ENCODE measurements around the gene ANXA9.
A peak's percentile ranks its signal among the peaks of the same experiment; 100 is the strongest.

Gene ANXA9, protein sequence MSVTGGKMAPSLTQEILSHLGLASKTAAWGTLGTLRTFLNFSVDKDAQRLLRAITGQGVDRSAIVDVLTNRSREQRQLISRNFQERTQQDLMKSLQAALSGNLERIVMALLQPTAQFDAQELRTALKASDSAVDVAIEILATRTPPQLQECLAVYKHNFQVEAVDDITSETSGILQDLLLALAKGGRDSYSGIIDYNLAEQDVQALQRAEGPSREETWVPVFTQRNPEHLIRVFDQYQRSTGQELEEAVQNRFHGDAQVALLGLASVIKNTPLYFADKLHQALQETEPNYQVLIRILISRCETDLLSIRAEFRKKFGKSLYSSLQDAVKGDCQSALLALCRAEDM

DNA sequence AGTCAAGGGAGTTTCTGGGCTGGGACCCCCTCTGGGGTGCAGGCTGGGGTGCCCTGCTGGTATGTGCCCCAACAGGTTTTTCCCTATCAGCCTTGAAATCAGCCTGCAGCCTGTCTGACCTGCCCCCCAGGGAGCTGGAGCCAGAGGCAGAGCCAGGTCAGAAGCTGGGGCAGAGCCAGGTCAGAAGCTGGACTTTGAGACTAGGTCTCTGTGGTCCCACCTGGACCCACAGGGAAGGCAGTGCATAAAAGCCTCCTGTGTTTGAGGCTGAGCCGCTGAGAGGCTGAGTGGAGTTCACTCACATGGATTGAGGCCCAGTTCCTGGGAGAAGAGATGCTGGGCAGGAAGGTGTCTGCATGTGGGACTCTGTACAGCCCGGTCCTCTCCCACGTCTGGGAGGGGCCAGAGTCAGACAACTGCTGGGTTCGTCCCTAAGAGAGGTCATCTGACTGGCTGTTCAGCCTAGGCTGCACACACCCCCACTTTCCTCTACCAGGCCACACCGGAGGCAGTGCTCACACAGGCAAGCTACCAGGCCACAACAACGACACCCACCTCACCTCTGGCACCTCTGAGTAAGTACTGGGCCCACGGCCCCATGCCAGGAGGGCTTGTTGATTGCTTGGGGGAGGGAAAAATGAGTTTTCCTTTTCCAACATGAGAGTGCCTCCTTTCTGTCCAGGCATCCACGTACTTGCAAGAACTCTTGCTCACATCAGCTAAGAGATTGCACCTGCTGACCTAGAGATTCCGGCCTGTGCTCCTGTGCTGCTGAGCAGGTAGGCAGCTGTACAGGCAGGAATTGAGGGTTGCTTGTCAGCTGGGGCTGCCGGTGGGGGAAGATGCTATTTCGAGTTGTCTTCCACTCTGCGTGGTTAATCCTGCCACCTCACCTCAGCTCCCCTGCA is at the start of gene ANXA9:
Gene ANXA9, plus strand, starts transcription at position 488 of the 908 bp plus-strand sequence. CDS start 814 bp downstream, outside the sequence.
- no peak for DNase-seq (ENCODE audit: low spot score)

DNA sequence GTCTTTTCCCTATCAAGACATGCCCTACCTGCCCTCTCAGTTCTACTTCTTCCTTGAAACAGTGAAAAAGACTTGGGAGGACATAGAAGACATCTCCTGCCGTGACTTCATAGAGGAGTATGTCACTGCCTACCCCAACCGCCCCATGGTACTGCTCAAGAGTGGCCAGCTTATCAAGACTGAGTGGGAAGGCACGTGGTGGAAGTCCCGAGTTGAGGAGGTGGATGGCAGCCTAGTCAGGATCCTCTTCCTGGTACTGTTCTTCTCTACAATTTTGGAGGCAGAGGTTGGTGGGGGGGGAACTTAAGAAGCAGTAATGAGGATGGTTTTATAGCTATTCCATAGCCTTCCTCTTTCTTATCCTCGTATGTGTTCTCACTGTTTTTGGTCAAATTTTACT is 37.2 kb upstream of the ANXA9 start:
- DNase-seq (ENCODE audit: low spot score) = no peak

DNA sequence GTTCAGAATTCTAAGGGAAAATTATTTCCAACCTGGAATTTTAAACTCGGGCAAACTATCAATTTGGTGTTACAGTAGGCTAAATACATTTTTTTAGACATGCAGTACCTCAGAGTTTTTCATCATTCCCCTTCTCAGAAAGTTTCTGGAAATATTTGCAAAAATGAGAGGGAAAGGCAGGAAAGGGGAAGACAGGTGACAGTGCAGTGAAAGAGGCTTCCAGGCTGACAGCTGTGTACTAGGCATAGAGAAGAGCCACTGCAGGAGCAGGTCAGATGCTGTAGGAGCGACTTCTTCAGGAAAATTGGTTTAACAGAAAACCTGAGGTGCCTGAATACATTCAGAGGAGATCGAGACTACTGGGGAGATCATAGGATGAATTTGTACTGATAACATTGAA is 27.4 kb upstream of the ANXA9 start:
- DNase-seq (ENCODE audit: low spot score) = no peak

DNA sequence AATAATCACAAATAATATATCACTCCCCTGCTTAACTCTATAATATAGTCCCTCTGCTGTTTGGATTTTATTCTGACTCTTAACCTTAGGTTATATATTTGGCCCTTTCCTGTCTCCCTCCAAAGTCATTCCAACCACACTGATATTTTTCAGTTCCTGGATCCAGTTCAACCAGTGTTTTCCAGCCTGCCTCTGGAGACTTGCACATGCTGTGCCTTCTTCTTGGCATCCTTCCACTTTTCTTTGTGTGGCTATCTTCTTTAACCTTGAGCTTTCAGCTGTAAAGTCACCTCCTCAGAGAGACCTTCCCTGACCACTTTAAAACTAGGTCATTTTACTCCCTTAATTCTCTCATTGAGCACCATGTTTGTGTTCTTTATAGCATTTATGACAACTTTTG is 26.8 kb upstream of the ANXA9 start:
- DNase-seq (ENCODE audit: low spot score) = no peak

DNA sequence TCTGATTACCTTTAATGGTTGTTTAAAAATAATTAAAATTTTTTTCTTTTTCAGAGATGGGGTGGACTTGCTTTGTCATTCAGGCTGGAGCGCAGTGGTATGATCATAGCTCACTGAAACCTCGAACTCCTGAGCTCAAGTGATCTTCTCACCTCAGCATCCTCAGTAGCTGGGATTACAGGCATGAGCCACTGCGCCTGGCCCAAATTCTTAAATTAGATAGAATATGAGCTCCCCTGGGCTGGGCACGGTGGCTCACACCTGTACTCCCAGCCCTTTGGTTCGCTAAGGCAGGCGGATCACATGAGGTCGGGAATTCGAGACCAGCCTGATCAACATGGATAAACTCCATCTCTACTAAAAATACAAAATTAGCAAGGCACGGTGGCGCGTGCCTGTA is 24.4 kb upstream of the ANXA9 start:
- no peak for DNase-seq (ENCODE audit: low spot score)

DNA sequence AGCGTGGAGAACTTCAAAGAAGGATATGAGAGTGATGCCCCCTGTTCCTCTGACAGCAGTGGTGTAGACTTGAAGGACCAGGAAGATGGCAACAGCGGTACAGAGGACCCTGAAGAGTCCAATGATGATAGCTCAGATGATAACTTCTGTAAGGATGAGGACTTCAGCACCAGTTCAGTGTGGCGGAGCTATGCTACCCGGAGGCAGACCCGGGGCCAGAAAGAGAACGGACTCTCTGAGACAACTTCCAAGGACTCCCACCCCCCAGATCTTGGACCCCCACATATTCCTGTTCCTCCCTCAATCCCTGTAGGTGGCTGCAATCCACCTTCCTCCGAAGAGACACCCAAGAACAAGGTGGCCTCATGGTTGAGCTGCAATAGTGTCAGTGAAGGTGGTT is 21.4 kb upstream of the ANXA9 start:
- no peak for DNase-seq (ENCODE audit: low spot score)

DNA sequence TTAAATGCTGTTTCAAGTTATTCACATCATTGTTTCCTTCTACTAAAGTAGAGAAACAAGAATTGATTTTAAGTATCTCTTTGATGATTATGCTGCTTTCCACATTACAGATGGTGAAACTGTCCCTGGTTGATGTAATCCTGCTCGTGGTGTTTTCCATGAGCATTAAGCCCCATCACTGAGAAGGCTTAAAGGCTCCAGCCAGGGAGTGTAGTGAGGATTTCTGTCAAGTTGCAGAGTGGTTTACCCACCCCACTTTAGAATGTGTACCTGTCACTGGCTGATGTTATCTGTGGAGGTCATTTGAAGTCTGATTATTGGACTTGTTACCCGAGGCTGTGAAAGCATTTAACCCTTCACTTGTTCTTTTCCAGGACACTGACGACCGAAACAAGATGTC is 20.3 kb upstream of the ANXA9 start:
- DNase-seq (ENCODE audit: low spot score) = peak; percentile 80

DNA sequence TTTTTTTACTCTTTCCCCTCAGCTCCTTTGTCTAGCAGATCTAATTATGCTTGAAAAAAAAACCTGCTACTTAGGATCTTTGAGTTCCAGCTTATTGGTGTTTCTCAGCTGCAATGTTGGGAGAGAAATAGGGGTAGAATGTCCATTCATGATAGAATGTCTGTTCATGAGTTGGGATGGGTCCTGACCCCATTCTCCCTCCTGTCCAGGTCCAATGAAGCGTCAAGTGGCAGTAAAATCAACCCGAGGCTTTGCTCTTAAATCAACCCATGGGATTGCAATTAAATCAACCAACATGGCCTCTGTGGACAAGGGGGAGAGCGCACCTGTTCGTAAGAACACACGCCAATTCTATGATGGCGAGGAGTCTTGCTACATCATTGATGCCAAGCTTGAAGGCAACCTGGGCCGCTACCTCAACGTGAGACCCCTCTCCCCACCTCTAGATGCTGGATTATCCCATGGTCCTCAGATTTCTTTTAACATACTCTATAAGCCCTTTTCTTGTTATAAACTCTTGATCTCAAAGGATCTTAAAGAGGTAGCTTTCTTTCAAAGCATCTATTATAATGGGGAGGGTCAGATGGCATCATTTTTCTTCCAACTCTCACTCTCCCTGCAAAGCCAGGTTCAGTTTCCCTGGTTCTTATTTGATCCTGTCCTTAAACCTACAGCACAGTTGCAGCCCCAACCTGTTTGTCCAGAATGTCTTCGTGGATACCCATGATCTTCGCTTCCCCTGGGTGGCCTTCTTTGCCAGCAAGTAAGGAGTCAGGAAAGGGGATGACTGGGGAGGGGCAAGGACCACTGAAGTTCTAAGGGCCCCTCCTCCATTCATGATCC is 18.6 kb upstream of the ANXA9 start:
- DNase-seq (ENCODE audit: low spot score) = no peak

DNA sequence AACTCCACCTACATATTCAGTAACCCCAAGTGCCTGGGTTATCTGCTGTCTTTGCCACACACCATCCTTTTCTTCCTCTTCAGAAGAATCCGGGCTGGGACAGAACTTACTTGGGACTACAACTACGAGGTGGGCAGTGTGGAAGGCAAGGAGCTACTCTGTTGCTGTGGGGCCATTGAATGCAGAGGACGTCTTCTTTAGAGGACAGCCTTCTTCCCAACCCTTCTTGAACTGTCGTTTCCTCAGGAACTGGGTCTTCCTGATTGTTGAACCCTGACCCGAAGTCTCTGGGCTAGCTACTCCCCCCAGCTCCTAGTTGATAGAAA is 18.0 kb upstream of the ANXA9 start:
- no peak for DNase-seq (ENCODE audit: low spot score)

DNA sequence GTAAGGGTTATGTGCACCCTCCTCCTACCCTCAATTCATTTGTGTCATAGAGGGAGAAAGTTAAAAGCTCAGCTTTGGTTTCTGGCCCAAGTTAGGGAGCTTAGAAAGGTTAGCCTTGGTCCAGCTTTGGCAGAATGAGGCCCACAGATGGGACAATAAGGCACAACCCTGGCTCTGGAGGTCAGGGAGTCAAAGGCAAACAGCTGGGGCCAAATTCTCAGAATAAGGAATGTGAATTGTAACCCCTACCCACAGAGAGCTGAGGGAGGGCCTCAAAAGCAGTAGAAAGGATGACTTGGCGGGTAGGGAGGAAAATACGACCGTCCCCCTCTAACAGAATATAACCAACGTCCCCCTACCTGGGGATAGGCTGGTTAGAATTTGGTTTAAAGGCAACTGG is 16.5 kb upstream of the ANXA9 start:
- DNase-seq (ENCODE audit: low spot score) = no peak

DNA sequence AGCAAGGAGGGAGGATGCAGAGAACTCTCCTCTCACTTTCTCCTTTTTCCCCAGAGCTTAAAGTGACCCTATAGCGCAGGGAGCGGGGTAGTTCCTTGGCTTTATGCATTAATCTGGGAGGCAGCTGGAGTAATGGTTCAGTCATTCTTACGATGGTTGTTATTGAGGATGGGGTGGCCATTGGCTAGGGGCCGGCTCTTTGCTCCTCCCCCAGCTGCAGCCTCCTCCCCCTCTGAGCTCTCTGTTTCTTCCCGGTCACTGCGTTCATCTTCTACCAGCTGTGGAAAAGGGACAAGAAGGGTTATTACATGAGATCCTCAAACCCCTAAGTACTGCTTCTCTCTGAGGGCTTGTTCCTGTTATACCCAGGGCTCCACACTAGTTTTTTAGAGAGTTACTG is 16.1 kb upstream of the ANXA9 start:
- DNase-seq (ENCODE audit: low spot score) = no peak

DNA sequence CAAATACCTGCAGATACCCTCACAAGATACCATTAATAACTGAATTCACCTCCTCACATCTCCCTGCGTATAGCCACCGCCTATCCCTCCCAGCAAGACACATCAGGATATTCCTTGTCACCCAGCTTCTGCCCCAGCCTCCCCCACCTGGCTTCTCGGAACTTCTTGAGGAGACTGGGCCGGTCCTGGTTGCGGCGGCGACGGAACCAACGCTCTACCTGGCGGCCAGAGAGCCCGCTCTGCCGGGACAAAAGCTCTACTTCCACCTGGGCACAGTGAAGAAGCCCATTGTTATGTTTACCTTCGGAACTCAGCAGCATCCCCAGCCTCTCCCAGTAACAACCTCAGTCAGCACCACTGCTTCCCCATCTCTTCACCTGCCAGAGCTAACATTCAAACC is 14.2 kb upstream of the ANXA9 start:
- no peak for DNase-seq (ENCODE audit: low spot score)

DNA sequence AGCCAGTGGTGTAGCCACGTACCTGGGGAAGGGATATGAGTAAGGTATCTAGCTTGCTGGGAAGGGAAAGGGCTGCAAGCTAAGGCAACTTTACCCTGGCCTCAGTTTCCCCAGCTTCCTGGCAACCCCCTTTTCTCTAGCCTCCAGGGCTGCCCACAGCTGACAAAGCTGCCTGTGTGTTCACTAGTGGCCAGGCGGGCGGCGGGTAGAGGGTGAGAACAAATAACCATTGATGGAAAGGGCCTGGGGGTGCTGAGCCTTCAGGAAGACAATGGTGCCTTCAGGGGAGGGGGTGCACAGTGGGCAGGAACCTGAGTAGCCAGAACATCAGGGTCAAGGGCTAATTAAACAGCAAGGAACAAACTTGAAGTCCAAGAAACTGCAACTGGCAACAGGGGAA is 13.6 kb upstream of the ANXA9 start:
- DNase-seq (ENCODE audit: low spot score) = no peak

DNA sequence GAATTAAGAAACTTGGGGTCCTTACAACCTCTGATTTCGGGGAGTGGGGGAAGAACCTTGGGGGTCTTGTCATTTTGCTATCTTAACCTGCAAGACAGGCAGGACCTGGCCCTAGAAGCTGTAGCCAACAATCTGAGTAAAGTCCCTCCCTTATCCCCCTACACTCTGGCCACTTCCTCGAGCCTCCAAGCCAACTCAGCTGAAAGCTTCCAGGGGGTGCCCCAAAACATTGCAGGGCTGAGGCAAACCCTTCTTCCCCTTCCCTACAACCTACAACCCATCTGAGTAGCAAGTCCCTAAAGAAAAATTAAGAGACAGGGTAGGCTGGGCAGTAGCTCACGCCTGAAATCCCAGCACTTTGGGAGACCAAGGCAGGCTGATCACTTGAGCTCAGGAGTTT is 12.5 kb upstream of the ANXA9 start:
- no peak for DNase-seq (ENCODE audit: low spot score)

DNA sequence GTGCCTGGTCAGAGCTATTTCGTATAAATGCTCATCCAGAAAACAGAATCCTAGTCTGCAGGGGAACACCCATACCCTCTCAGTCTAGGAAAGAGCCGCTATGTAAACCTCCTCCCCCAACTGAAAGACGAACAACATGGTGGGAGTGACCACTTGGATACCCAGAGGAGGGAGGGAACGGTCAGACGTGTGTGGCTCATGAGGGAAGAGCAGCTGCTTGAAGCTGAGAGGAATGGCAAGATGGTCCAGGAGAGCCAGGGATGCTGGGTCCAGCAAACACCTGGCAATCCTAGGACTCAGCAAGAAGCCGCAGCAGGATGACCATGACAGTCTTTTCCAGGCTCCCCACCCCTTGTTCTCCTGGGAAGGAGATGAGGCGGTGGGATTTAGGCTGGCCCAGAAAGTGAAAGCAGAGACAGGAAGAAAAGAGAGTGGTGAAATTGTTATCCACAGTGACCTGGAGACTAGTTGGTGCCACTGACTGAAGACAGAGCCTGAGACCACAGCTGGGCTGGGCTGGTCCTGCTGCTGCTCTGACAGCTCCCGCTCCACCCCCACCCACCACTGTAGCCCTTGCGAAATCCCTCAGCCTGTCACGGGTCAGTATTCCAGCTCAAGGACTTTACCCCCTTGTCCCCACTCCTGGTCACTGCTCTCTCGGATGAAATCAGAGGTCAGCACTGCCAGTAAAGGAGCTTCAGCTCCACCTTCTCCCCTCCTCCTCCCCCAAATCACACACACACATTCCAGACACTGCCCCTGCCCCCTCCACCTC is 11.1 kb upstream of the ANXA9 start:
- DNase-seq (ENCODE audit: low spot score) = peak; percentile 37

DNA sequence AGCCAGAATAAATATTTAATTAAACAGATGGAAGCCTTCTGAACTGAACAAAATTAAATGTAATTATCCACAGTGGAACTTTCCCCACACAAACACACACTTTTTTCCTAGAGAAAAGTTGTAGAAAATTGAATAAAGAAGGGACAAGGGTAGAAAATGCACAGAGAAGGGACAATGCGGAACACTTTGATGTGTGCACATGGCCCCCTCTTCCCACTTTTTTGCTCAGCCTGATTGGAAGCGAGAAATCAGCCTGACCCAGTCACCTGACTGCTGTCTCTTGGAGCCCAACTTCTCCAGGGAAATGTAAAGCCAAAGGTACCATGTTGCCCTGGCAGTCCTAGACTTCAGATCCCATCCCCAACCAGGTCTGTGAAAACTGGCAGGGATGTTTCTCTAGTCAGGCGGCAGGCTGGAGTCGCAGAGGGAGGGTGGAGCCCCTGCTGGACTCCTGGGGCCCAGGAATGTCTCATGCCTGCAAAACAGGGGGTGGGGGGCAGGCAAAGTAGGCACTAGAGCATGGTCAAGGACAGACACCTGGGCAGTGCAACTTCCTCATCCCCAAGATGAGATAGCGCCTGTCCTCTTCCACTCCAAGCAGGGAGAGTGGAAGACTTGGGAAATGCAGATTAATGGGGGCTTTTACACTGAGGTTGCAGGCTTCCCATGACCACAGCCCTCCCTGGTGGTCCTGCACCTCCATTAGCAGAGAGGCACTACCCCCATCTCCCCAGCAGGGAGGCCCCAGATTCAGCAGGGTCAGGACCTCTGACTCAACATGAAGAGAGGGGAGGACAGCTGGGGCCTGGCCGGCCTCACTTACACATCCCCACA is 10.3 kb upstream of the ANXA9 start:
- DNase-seq (ENCODE audit: low spot score) = peak; percentile 37

DNA sequence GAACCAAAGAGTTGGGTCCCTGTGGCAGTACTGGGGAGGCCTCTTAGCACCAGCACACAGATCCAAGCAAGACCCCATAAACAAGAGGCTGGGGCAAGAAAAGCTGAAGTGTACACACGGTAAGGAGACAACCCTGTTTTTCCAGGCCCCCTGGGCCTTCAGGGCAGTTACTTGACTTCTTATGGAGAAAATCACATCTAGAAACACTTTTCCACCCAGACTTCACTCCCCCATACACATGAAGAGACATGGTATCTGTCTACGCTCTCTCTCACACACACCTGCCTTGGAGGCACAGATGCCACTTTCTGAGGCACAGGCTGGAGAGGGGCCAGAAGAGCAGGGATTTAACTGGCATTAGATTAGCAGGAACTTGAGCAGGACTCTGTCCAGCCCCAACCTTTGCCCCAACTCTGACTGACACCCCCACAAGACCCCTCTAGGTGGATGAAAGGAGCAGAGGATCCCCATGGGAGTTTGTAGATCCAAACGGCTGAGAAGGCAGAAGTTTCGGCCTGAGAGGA is 9.6 kb upstream of the ANXA9 start:
- DNase-seq (ENCODE audit: low spot score) = peak; percentile 41

DNA sequence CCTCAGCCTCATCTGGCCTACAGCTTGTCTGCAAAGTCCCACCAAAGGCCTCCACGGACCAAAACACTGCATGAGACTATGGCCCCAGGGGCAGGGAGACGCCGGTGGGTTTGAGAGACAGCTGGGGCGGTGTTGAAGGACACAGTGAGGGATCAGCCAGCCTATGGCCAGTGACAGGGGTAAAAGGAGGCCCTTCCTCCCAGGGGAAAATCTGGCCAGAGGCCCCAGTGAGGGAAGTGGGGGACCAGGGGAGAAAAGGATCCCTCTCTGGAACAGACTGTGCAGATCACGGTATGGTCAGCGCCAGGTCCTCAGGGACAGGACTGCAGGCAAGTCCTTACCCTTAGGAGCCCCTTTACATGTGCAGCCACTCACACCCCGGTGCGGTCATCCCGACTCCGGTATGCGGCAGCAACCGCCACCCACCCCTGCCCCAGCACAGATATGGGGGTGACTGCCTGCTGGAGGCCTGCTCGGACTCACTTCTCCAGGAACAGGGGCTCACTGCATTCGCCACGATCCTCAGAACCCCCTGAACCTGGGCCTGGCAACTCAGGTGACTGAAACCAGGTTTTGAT is 8.7 kb upstream of the ANXA9 start:
- DNase-seq (ENCODE audit: low spot score) = peak; percentile 42

DNA sequence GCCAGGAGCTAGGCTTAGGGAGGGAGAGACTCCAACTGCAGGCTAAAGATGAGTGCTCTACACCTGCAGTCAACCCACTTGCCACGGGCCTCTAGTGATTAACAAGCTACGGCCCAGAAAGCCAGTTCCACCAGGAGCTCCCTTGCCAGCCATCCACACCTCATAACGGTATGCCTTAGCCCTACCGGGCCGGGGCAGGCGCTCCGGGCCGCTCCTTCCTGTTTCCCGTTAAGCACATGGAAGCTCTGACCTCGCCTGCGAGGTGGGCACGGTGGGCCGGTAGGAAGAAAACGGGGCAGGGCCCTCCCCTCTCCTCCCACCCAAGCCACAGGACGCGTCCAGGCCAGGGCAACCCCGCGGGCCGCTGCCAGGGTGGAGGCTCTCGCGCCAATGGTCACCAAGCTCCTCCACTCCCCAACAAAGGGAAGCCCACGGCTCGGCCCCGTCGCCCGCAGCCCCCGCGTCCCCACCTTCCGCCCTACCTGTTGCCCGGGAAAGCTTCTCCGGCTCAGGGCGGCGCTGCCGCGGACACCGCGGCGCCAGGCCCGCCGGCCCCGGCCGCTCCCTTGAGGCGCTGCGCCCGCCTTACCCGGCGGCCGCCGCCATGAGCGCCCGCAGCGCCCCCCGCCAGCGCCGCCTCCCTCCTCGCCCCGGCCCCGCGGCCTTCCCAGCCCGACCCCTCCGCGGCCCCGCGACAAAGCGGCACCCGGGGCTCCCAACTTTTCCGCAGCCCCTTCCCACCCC is 8.1 kb upstream of the ANXA9 start:
- DNase-seq (ENCODE audit: low spot score) = peak; percentile 87
